Measurements from ENCODE around the gene ESCO1. TPM values are rescaled to one million over a fixed set of nuclear protein-coding genes. Genes with fewer than 3 reads are reported as not detected.

The ESCO1 gene
- total and polyA plus RNA-seq, 2 of the 13 experiments (the other 11 are each of a cell fraction or from before 2014, with no cell fraction given) = 6.3 to 19.4 TPM

DNA sequence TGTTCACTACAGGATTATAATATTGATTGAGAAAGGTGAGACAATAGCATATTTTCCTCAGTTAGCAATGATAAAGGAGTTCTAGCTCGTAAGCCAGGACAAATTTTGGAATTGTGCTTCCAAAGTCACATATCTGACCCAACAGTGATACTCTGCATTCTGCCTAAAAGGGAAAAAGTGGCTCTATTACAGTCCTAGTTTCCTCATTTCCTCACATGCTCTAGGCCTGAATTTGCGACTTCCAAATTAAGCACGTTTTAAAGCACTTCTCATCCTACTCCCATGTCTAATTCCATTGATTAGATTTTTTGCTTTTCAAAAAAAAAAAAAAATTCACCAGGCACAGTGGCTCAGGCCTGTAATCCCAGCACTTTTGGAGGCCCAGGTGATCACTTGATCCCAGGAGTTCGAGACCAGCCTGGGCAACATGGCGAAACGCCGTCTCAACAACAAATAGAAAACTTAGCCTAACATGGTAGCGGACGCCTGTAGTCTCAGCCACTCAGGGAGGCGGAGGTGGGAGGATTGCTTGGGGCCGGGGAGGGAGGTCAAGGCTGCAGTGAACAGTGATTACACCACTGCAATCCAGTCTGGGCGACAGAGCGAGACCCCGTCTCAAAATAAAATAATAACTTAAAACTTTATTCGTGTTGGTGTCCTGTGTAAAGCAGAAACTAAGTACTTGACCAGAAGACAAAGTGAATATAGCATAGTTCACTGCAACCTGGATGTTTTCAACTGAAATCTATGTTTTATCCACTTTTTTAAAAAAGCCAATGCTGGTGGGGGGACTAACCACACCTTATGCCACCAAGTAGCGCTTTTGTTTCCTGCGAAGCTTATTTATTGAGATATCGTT, 1.5 kb downstream of the ESCO1 start (continued):
- TF ChIP-seq PITX1 (CRISPR knock-in tag; IDR thresholded peaks at IDR 0.05) = no peak
- TF ChIP-seq ZBTB20 (CRISPR knock-in tag; IDR thresholded peaks at IDR 0.05; ENCODE audit: borderline replicate concordance, low read depth) = no peak
- TF ChIP-seq PTBP1 (IDR thresholded peaks at IDR 0.05; ENCODE audit: low read depth, low read length, poor library complexity, severe bottlenecking) = no peak
- no peak for TF ChIP-seq ZNF296 (CRISPR knock-in tag; conservative IDR thresholded peaks at IDR 0.05)
- TF ChIP-seq, protein P1, sequence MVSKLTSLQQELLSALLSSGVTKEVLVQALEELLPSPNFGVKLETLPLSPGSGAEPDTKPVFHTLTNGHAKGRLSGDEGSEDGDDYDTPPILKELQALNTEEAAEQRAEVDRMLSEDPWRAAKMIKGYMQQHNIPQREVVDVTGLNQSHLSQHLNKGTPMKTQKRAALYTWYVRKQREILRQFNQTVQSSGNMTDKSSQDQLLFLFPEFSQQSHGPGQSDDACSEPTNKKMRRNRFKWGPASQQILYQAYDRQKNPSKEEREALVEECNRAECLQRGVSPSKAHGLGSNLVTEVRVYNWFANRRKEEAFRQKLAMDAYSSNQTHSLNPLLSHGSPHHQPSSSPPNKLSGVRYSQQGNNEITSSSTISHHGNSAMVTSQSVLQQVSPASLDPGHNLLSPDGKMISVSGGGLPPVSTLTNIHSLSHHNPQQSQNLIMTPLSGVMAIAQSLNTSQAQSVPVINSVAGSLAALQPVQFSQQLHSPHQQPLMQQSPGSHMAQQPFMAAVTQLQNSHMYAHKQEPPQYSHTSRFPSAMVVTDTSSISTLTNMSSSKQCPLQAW (CRISPR knock-in tag; IDR thresholded peaks at IDR 0.05) = no peak
- TF ChIP-seq SMYD3 (CRISPR knock-in tag; IDR thresholded peaks at IDR 0.05) = no peak
- peak; percentile 87 for TF ChIP-seq ZNF263 (CRISPR knock-in tag; IDR thresholded peaks at IDR 0.05)
- TF ChIP-seq ZMYM2 (CRISPR knock-in tag; IDR thresholded peaks at IDR 0.05) = peak; percentile 81; the same call in 1 of the 2 replicates
- no peak for TF ChIP-seq ARNTL (CRISPR knock-in tag; IDR thresholded peaks at IDR 0.05)
- no peak for TF ChIP-seq MXD4 (CRISPR knock-in tag; IDR thresholded peaks at IDR 0.05)
- TF ChIP-seq ASH2L (IDR thresholded peaks at IDR 0.05; ENCODE audit: insufficient read length, low read depth, low read length) = no peak
- no peak for TF ChIP-seq TGIF2 (CRISPR knock-in tag; IDR thresholded peaks at IDR 0.05)
- no peak for TF ChIP-seq JUN (CRISPR knock-in tag; IDR thresholded peaks at IDR 0.05)
- no peak for TF ChIP-seq RAD51 (IDR thresholded peaks at IDR 0.05; ENCODE audit: borderline replicate concordance)
- TF ChIP-seq, protein P2, sequence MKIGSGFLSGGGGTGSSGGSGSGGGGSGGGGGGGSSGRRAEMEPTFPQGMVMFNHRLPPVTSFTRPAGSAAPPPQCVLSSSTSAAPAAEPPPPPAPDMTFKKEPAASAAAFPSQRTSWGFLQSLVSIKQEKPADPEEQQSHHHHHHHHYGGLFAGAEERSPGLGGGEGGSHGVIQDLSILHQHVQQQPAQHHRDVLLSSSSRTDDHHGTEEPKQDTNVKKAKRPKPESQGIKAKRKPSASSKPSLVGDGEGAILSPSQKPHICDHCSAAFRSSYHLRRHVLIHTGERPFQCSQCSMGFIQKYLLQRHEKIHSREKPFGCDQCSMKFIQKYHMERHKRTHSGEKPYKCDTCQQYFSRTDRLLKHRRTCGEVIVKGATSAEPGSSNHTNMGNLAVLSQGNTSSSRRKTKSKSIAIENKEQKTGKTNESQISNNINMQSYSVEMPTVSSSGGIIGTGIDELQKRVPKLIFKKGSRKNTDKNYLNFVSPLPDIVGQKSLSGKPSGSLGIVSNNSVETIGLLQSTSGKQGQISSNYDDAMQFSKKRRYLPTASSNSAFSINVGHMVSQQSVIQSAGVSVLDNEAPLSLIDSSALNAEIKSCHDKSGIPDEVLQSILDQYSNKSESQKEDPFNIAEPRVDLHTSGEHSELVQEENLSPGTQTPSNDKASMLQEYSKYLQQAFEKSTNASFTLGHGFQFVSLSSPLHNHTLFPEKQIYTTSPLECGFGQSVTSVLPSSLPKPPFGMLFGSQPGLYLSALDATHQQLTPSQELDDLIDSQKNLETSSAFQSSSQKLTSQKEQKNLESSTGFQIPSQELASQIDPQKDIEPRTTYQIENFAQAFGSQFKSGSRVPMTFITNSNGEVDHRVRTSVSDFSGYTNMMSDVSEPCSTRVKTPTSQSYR (CRISPR knock-in tag; IDR thresholded peaks at IDR 0.05; ENCODE audit: borderline replicate concordance) = no peak
- no peak for TF ChIP-seq ZNF766 (CRISPR knock-in tag; IDR thresholded peaks at IDR 0.05; ENCODE audit: borderline replicate concordance)
- TF ChIP-seq ZNF572 (CRISPR knock-in tag; IDR thresholded peaks at IDR 0.05) = no peak
- TF ChIP-seq ZNF614 (CRISPR knock-in tag; IDR thresholded peaks at IDR 0.05; ENCODE audit: borderline replicate concordance) = no peak
- TF ChIP-seq ZNF564 (CRISPR knock-in tag; IDR thresholded peaks at IDR 0.05) = no peak
- TF ChIP-seq NR2F6 (IDR thresholded peaks at IDR 0.05) = peak; percentile 51
- TF ChIP-seq NR2F6 (CRISPR knock-in tag; IDR thresholded peaks at IDR 0.05) = peak; percentile 65; the same call in 1 of the 2 replicates
- TF ChIP-seq RFX1 (IDR thresholded peaks at IDR 0.05) = no peak
- TF ChIP-seq, protein P3, sequence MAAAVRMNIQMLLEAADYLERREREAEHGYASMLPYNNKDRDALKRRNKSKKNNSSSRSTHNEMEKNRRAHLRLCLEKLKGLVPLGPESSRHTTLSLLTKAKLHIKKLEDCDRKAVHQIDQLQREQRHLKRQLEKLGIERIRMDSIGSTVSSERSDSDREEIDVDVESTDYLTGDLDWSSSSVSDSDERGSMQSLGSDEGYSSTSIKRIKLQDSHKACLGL (CRISPR knock-in tag; IDR thresholded peaks at IDR 0.05) = no peak
- TF ChIP-seq ZNF431 (CRISPR knock-in tag; IDR thresholded peaks at IDR 0.05; ENCODE audit: borderline replicate concordance, low read depth) = no peak
- TF ChIP-seq ZNF850 (CRISPR knock-in tag; conservative IDR thresholded peaks at IDR 0.05) = no peak
- TF ChIP-seq ZFP62 (CRISPR knock-in tag; IDR thresholded peaks at IDR 0.05) = no peak
- TF ChIP-seq THYN1 (CRISPR knock-in tag; IDR thresholded peaks at IDR 0.05; ENCODE audit: borderline replicate concordance, low read depth) = no peak
- no peak for TF ChIP-seq MBNL3 (CRISPR knock-in tag; conservative IDR thresholded peaks at IDR 0.05)
